Measurements from ENCODE around the gene RPH3AL. TPM values are rescaled to one million over a fixed set of nuclear protein-coding genes. Genes with fewer than 3 reads are reported as not detected.

RPH3AL gene
- total RNA-seq, 2 experiments from 2014 or later, result 1.7 to 3.0 TPM

GRCh38 chr17:345992-346785, 6.4 kb downstream of the RPH3AL start:
- Mint-ChIP-seq H3K4me1 (ENCODE audit: low read depth) (no peaks in the 10 kb centered on the region), H3K27ac (no peak overlapping the region), H3K36me3 (no peaks in the 10 kb centered on the region), H3K27me3 (no peaks in the 10 kb centered on the region), H3K9me3 (peaks cover 8% of the 10 kb centered on the region), H3K4me3 (no peak overlapping the region)
- intact Hi-C loops (cut with micrococcal nuclease), result no loop called here
- CTCF ChIA-PET, result no interaction called here
- POLR2A ChIA-PET, result no interaction called here
- no peak for DNase-seq

- DNase-seq, result no peak
- H3K9me3 Mint-ChIP-seq, result peaks cover 8% of the 10 kb centered on the region
- H3K36me3 Mint-ChIP-seq, result no peaks in the 10 kb centered on the region
- POLR2A ChIA-PET, result no interaction called here
- no peaks in the 10 kb centered on the region for H3K27me3 Mint-ChIP-seq
- no peak overlapping the region for H3K27ac Mint-ChIP-seq
- no peak overlapping the region for H3K4me3 Mint-ChIP-seq
- CTCF ChIA-PET, result no interaction called here
- intact Hi-C loops (cut with micrococcal nuclease), result no loop called here
- no peaks in the 10 kb centered on the region for H3K4me1 Mint-ChIP-seq (ENCODE audit: low read depth)
Observed at GRCh38 chr17:345261-345660, 7.3 kb downstream of the RPH3AL start.

DNA sequence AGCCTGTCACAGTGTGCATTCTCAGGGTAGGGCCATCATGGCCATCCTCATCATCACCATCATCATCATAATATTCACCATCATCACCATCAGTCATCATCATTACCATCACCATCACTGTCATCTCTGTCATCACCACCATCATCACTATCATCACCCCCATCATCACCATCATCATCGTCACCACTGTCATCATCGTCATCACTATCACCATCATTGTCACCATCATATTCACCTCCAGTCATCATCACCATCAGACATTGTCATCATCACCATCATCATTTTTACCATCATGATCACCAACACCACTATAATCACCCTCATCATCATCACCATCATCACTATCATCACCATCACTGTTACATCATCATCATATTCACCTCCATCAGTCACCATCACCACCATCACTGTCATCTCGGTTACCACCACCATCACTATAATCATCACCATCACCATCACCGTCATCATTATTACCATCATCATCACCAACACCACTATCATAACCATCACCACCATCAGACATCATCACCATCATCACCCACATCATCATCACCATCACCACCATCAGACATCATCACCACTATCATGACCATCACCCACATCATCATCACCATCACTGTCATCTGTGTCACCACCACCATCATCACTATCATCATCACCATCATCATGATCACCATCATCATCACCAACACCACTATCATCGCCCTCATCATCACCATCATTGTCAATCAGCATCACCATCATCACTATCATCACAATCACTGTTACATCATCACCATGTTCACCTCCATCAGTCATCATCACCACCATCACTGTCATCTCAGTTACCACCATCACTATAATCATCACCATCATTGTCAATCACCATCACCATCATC, 8.5 kb downstream of the RPH3AL start:
- Mint-ChIP-seq H3K36me3 (no peaks in the 10 kb centered on the region), H3K9me3 (peaks cover 8% of the 10 kb centered on the region), H3K4me1 (ENCODE audit: low read depth) (no peaks in the 10 kb centered on the region), H3K27me3 (no peaks in the 10 kb centered on the region), H3K27ac (no peak overlapping the region), H3K4me3 (no peak overlapping the region)
- ChIA-PET CTCF (no interaction called here), POLR2A (no interaction called here)
- intact Hi-C loops (cut with micrococcal nuclease), result no loop called here
- DNase-seq, result no peak

- Mint-ChIP-seq H3K4me3 (no peak overlapping the region), H3K9me3 (peaks cover 8% of the 10 kb centered on the region)
Observed at GRCh38 chr17:343211-343610, 9.4 kb downstream of the RPH3AL start.

GRCh38 chr17:340074-340473, 12.5 kb downstream of the RPH3AL start:
- no peak for DNase-seq
- Mint-ChIP-seq H3K36me3 (no peaks in the 10 kb centered on the region), H3K4me1 (ENCODE audit: low read depth) (peaks cover 24% of the 10 kb centered on the region), H3K4me3 (no peak overlapping the region), H3K27ac (no peak overlapping the region), H3K9me3 (peaks cover 8% of the 10 kb centered on the region), H3K27me3 (no peaks in the 10 kb centered on the region)
- POLR2A ChIA-PET, result no interaction called here
- intact Hi-C loops (cut with micrococcal nuclease), result no loop called here
- CTCF ChIA-PET, result no interaction called here

More at GRCh38 chr17:343211-343610, 9.4 kb downstream of the RPH3AL start:
- no peak overlapping the region for H3K27ac Mint-ChIP-seq
- CTCF ChIA-PET, result no interaction called here
- POLR2A ChIA-PET, result no interaction called here
- intact Hi-C loops (cut with micrococcal nuclease), result no loop called here
- no peaks in the 10 kb centered on the region for H3K36me3 Mint-ChIP-seq
- H3K4me1 Mint-ChIP-seq (ENCODE audit: low read depth), result no peaks in the 10 kb centered on the region
- no peak for DNase-seq
- H3K27me3 Mint-ChIP-seq, result no peaks in the 10 kb centered on the region

DNA sequence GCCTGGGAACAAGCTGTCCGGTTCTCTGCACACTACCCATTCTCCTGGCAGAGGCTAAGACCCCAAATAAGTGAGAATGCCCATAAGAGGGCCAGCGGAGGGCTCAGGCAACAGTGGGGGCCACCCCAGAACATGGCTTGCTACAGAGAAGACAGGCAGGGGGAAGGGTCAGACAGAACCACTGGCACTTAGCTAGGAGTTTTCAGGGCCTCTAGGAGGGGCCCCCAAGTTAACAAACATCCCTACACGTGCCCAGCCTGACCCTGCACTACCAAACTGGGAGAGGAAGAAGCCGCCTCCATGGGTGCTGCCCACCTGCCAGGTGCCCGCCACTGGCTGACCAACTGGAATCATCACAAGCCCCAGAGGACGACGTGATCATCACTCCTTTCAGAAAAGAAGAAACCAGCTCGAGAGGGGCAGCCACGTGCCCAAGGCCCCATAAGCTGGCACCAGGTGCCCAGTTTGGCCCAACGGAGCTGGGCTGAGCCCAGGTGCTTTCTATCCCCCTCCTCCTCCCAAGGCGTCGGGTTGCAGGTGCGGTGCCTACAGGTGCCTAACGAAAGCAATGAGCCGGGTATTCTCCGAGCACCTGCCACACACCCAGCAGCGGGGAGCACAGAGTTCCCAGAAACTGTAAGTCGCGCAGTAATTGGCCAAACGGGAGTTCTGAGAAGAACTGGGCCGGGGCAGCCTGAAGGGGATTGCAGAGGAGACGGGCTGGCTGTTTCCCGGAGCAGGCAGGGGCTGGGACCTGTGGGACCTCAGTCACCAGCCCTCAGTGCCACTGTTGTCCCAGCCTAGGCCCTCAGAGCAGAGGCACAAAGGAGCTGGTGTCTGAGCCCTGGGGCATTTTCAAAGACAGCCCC, 13.2 kb downstream of the RPH3AL start:
- peaks cover 6% of the 10 kb centered on the region for H3K9me3 Mint-ChIP-seq
- no peak overlapping the region for H3K4me3 Mint-ChIP-seq
- no peak overlapping the region for H3K27ac Mint-ChIP-seq
- intact Hi-C loops (cut with micrococcal nuclease), result no loop called here
- no peaks in the 10 kb centered on the region for H3K36me3 Mint-ChIP-seq
- no peaks in the 10 kb centered on the region for H3K27me3 Mint-ChIP-seq
- POLR2A ChIA-PET, result no interaction called here
- no peak for DNase-seq
- CTCF ChIA-PET, result no interaction called here
- peaks cover 28% of the 10 kb centered on the region for H3K4me1 Mint-ChIP-seq (ENCODE audit: low read depth)

DNA sequence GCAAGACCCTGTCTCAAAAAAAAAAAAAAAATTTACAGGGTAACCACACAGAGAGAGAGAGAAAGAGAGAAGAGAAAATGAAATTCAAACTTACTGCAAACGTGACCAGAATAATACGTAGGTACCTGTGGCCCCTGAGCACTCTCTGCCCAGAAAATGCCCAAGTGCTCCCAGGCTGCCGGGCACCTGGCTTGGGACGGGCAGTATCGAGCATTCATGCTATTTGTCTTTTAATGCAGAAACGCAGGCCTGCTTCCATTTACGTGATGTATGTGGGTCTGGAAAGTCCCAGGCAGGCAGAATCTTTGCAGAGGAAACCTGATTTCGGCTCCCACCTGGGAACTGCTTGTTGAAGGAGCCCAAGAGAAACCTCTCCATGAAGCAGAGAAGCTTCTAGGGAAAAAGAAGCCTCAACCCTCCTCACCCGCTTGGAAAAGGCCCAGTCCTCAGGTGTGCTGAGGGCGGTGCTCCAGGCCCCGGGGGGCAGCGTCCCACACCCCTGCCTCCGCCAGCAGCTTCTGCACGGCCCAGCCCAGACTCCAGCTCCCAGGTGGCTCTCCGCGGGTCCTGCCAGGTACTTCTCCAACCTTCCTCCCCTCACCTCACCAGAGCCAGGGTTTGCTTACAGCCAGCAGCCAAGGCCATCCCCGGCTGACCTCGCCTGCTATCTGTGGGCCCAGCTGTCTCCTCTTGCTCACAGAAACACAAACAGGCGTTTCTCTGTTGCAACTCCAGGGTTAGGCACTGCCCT, 14.0 kb downstream of the RPH3AL start:
- POLR2A ChIA-PET, result no interaction called here
- DNase-seq, result no peak
- CTCF ChIA-PET, result no interaction called here
- Mint-ChIP-seq H3K27me3 (peaks cover 3% of the 10 kb centered on the region), H3K4me3 (no peak overlapping the region), H3K36me3 (no peaks in the 10 kb centered on the region), H3K27ac (no peak overlapping the region), H3K4me1 (ENCODE audit: low read depth) (peaks cover 33% of the 10 kb centered on the region), H3K9me3 (no peaks in the 10 kb centered on the region)
- intact Hi-C loops (cut with micrococcal nuclease), result no loop called here

- Mint-ChIP-seq H3K4me1 (ENCODE audit: low read depth) (peaks cover 38% of the 10 kb centered on the region), H3K4me3 (no peak overlapping the region), H3K27me3 (peaks cover 3% of the 10 kb centered on the region), H3K9me3 (no peaks in the 10 kb centered on the region), H3K36me3 (no peaks in the 10 kb centered on the region), H3K27ac (no peak overlapping the region)
- intact Hi-C loops (cut with micrococcal nuclease), result no loop called here
- POLR2A ChIA-PET, result no interaction called here
- CTCF ChIA-PET, result no interaction called here
- no peak for DNase-seq
Observed at GRCh38 chr17:337866-338265, 14.7 kb downstream of the RPH3AL start.

GRCh38 chr17:337453-337852, 15.2 kb downstream of the RPH3AL start:
- Mint-ChIP-seq H3K36me3 (no peaks in the 10 kb centered on the region), H3K9me3 (no peaks in the 10 kb centered on the region), H3K4me1 (ENCODE audit: low read depth) (peaks cover 38% of the 10 kb centered on the region), H3K4me3 (no peak overlapping the region), H3K27me3 (peaks cover 3% of the 10 kb centered on the region), H3K27ac (no peak overlapping the region)
- POLR2A ChIA-PET, result no interaction called here
- CTCF ChIA-PET, result no interaction called here
- intact Hi-C loops (cut with micrococcal nuclease), result no loop called here
- no peak for DNase-seq

DNA sequence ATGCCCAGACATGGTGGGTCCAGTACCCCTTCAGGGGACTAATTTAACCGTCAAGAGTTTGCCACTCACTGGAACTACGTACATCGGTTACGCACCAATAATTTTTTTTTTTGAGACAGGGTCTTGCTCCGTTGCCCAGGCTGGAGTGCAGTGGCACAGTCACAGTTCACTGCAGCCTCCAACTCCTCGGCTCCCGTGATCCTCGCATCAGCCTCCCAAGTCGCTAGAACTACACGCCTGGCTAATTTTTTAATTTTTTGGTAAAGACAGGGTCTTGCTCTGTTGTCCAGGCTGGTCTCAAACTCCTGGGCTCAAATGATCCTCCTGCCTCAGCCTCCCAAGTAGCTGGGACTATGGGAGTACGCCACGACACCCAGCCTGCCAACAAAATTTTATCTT, 15.6 kb downstream of the RPH3AL start:
- CTCF ChIA-PET, result no interaction called here
- no peak overlapping the region for H3K4me3 Mint-ChIP-seq
- H3K27ac Mint-ChIP-seq, result no peak overlapping the region
- no peaks in the 10 kb centered on the region for H3K36me3 Mint-ChIP-seq
- no peak for DNase-seq
- intact Hi-C loops (cut with micrococcal nuclease), result no loop called here
- H3K9me3 Mint-ChIP-seq, result no peaks in the 10 kb centered on the region
- peaks cover 3% of the 10 kb centered on the region for H3K27me3 Mint-ChIP-seq
- peaks cover 38% of the 10 kb centered on the region for H3K4me1 Mint-ChIP-seq (ENCODE audit: low read depth)
- POLR2A ChIA-PET, result no interaction called here

DNA sequence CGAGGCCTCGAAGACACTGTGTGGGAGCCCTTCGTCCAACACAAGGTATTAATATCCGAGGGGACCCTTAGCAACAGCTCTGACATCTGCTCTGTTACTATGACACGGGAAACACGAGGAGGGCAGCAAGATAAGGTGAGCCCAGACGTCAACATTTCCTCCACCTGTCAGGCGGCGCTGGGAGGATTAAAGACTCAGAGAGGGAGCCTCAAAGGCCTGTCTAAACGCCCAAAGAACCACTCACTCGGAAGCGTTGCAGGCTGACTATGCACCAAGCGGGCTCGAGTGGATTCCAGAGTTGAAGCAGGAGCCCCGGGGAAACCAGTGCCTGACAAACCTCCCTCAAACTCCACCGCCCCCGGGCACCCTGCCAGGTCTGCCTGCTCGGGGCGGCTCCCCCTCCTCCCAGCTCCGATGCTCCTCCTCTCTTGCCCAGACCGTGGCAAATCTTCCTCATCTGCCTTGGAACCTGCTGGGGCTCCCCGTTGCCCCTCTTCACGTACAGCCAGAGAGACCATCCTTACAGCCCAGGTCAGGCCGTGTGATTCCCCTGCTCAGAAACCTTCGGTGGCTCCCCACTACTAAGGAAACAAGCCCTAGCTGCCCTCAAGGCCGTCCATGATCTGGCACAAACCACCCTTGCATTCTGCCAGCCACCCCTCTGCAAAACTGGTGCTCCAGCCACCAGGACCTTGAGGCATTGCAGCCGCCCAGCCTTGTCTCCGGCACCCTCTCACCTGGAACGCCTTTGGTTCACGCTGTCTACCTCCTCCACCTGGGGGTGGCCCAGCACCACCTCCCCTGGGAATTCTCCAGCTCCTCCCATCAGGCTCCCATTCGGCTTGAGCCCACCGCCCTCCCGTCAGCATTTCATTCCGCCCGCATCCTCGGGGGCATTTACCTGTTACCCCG, 16.2 kb downstream of the RPH3AL start:
- no peak overlapping the region for H3K27ac Mint-ChIP-seq
- peaks cover 43% of the 10 kb centered on the region for H3K4me1 Mint-ChIP-seq (ENCODE audit: low read depth)
- H3K9me3 Mint-ChIP-seq, result no peaks in the 10 kb centered on the region
- ChIA-PET CTCF (no interaction called here), POLR2A (no interaction called here)
- DNase-seq, result peak; percentile 35
- H3K4me3 Mint-ChIP-seq, result no peak overlapping the region
- intact Hi-C loops (cut with micrococcal nuclease), result no loop called here
- peaks cover 3% of the 10 kb centered on the region for H3K27me3 Mint-ChIP-seq
- H3K36me3 Mint-ChIP-seq, result no peaks in the 10 kb centered on the region
